Testis (tissue), 2 donors: ENCODE measurements around the gene DEXI.

Source experiments
- CTCF ChIP-seq, 3 experiments: fragments of 450-650 bp in 2 of 3; fragments of 200-600 bp in 1 of 3; sonication (generic) in 1 of 3; IDR thresholded peaks; one replicate each; pipeline ENCODE4 v1.5.1; 2016 to 2019; ENCODE audit warnings: antibody characterized with exemption in 3 of 3, mild to moderate bottlenecking in 2 of 3, moderate library complexity in 1 of 3
- POLR2A ChIP-seq: fragments of 450-650 bp; IDR thresholded peaks from one replicate; pipeline ENCODE4 v1.6.1; 2017; ENCODE audit warnings: antibody characterized with exemption, mild to moderate bottlenecking, moderate library complexity

GRCh38 chr16:10920726-10921427 is 21.4 kb downstream of the DEXI start:
- TF ChIP-seq CTCF (IDR thresholded peaks at IDR 0.05), result no peak
- TF ChIP-seq POLR2A, result no peak
